A549 (cell line): ENCODE data around the gene SNRPD3.

Experiments
- BHLHE40 ChIP-seq: IDR thresholded peaks from 2 replicates; pipeline ENCODE4 v1.6.1; 2012; ENCODE audit warnings: low read depth, low read length, inconsistent platforms
- CTCF ChIP-seq: fragments of >200 bp; sonication (Bioruptor Twin); formaldehyde crosslinking; IDR thresholded peaks from 3 replicates; pipeline ENCODE4 v1.5.1; 2016
- EP300 ChIP-seq, 2 experiments: fragments of >200 bp; sonication (Bioruptor Twin); formaldehyde crosslinking; IDR thresholded peaks; 2 replicates in 1 of 2; 3 replicates in 1 of 2; pipeline ENCODE4 v1.6.1; 2016 to 2017
- HOXB5 ChIP-seq: fragments of 250-450 bp; sonication (Bioruptor Pico); IDR thresholded peaks from 2 replicates; pipeline ENCODE4 v1.5.0; 2020; ENCODE audit warnings: mild to moderate bottlenecking, moderate library complexity
- JUNB ChIP-seq: fragments of >200 bp; sonication (Bioruptor Twin); formaldehyde crosslinking; IDR thresholded peaks from 2 replicates; pipeline ENCODE4 v1.6.1; 2016
- NR3C1 ChIP-seq: fragments of >200 bp; sonication (Bioruptor Twin); formaldehyde crosslinking; IDR thresholded peaks from 3 replicates; pipeline ENCODE4 v1.6.1; 2017
- POLR2A ChIP-seq: IDR thresholded peaks from 2 replicates; pipeline ENCODE4 v1.6.1; 2012; ENCODE audit warnings: mild to moderate bottlenecking, low read length
- POLR2AphosphoS2 ChIP-seq: conservative IDR thresholded peaks from 2 replicates; pipeline ENCODE4 v1.6.1; 2012; ENCODE audit warnings: low read length, improper control_type of control experiment, inconsistent platforms

GRCh38 chr22:24579258-24579601 is 23.4 kb downstream of the SNRPD3 start:
- TF ChIP-seq BHLHE40 = no peak
- TF ChIP-seq HOXB5 (CRISPR knock-in tag) = no peak
- TF ChIP-seq JUNB = no peak
- no peak for TF ChIP-seq POLR2AphosphoS2
- TF ChIP-seq CTCF = no peak
- TF ChIP-seq POLR2A = no peak
- TF ChIP-seq NR3C1 = no peak
- TF ChIP-seq EP300 (IDR thresholded peaks at IDR 0.05) = no peak
